DMS 273 treated with DMSO at 0.1 percent for 48 hours (cell line): ENCODE results near the gene KCTD17.

Experiments
- DNase-seq: peaks from one replicate; lab custom pipeline; 2025; lab: John Stamatoyannopoulos, UW

Gene KCTD17

DNA sequence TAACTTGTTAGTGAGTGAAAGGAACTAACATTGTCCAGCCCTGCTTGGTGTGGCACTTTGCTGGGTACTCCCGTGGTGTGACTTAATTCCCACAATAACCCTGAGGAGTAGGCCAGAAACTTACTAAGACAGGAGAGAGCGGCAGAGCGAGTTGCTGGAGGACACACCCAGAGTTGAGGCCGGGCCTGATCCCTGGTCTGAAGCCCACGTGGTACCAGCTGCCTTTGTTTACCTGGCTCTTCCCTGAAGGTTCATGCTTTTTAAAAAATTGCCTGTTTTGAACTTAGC is 31.4 kb upstream of the KCTD17 start:
- DNase-seq: peak; percentile 10

DNA sequence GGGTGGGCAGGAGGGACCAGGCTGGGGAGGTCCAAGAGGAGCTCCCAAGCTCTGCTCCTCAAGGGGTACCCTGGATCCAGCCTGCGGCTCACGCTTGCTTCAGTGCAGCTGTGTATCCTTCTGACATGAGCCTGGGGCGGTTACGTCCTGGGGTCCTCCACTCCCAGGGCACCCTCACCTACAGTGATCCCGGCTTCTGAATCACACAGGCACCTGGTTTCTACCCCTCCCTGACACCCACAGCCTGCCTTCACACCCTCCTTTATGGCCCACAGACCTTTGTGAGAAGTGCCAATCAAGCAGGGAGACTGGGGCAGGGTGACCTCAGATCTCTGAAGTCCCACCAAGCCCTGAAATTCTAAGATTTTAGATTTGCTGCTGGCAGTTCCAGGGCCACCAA is 30.5 kb upstream of the KCTD17 start:
- DNase-seq: no peak

DNA sequence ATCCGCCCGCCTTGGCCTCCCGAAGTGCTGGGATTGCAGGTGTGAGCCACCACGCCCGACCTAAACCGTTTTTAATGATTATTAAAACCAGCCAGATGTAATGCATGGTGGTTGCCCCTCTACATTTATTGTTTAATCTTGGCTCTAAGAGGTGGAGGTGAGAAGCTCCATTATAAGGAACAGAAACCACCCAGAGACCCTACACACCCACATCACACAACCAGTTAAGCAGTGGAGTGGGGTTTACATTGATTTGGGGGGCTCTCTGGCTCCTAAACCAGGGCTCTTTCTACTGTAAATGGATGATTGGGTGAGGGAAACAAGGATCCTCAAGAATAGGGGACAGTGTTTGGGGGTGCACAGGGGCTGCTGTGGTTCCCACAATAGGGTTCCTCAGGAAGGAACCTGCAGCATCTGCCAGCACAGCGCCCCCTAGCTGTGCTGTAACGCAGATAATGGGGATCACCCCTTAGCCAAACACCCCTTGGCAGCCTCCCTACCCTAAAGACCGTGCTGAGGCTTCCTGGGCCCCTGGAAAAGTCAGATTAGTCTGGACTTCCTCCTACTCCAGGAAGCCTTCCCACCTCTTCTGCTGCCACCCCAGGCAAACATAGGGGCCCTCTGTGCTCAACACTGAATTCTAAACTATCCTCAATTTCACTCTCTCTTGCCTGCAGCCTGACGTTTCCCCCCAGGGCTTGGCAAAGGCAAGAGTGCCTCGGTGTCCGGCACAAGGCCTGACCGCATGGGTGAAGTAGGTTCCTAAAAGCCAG is 29.6 kb upstream of the KCTD17 start:
- DNase-seq: no peak

DNA sequence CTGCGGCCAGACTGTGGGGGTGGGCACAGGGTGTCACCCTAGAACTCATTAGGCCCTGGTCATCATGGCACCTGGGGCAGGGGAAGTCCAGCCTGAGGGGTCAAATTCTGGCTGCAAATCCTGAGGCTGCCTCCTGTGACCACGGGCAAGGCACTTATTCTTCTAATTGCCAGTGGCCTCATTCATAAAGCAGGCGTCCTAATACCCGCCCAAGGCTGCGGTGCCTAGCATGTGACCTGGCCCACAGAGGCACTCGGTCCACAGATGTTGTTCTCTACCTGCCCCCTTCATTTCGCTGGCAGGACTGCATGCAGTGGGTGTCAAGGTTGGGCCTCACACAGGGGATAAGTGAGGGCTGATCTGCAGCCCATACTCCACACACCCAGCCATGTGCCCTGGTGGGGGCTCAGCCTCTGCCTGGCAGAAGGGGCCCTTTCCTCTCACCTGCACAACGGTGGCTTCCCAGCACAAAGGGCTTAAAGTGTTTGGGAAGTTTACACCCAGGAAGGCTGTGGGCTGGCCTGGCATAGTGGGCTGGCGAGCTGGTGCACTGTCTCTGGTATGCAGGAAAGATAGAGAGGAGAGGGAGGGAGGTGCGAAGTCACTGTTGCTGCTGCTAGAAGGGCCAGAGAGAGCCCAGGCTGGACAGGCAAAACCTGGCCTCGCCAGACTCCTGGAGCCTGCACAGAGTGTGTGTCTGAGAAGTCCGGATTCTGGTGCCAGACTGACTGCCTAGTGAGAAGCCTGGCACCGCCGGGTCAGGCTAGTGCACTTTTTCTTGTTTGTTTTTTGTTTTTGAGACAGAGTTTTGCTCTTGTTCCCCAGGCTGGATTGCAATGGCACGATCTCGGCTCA is 28.8 kb upstream of the KCTD17 start:
- DNase-seq: no peak

DNA sequence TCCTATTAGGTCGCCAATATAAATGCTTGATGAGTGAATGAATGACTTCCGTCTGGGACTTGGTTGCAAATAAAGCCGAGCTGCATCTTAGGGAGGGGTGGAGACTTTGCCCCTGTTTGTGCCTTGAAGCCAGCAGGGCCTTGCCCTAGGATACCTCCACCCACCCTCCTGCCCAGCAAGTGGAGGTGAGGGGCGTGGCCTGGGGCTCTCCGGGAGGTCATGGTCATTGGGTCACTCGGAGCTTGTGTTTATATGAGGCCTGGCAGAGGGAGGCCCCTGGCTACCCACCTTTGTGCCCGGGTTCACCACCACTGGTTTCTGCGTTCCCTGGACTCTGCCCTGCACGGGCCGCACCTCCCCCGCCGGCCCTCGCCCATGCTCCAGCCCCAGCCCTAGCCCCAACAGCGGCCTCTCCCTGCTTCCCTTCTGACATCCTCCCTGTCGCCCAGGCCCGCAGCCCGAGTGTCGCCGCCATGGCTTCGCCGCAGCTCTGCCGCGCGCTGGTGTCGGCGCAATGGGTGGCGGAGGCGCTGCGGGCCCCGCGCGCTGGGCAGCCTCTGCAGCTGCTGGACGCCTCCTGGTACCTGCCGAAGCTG is 27.7 kb upstream of the KCTD17 start:
- no peak for DNase-seq

DNA sequence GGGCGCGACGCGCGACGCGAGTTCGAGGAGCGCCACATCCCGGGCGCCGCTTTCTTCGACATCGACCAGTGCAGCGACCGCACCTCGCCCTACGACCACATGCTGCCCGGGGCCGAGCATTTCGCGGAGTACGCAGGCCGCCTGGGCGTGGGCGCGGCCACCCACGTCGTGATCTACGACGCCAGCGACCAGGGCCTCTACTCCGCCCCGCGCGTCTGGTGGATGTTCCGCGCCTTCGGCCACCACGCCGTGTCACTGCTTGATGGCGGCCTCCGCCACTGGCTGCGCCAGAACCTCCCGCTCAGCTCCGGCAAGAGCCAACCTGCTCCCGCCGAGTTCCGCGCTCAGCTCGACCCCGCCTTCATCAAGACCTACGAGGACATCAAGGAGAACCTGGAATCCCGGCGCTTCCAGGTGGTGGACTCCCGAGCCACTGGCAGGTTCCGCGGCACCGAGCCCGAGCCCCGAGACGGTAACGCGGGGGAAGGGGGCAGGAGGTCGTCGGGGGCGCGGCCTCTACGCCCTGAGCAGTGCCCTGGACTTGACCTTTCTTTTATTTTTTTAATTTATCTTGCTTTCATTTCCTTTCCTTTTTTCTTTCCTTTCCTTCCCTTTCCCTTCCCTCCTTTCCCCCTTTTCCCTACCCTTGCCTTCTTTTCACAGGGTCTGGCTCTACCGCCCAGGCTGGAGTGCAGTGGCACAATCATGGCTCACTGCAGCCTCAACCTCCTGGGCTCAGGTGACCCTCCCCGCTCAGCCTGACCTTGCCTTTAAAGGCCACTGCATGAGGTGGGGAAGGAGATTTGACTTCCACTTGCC is 27.0 kb upstream of the KCTD17 start:
- DNase-seq: no peak

DNA sequence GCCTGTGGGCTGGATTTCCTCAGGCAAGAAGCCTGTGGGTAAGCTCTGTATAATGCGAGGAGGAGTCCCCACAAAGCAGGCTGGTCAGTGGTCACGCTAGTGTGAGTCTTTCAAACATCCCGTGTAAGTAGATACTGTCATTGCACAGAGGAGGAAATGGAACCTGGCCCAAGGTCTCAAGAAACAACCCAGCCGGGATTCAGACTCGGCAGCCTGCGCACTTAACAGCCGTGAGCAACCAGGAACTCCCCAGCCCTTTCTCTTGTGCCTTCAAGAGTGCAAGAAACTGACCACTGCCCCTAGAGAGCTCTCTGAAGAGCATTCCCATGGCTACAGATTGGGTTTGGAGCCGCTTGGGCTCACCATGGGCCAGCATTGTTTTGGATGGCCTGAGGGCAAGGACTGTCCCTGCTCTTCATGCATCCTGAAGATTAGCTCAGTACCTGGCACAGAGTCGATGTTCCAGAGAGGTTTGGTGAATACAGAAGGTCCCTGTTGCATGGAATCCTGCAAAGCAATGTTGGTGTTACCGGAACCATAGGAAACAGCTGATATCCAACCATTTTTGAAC is 26.0 kb upstream of the KCTD17 start:
- DNase-seq: no peak

DNA sequence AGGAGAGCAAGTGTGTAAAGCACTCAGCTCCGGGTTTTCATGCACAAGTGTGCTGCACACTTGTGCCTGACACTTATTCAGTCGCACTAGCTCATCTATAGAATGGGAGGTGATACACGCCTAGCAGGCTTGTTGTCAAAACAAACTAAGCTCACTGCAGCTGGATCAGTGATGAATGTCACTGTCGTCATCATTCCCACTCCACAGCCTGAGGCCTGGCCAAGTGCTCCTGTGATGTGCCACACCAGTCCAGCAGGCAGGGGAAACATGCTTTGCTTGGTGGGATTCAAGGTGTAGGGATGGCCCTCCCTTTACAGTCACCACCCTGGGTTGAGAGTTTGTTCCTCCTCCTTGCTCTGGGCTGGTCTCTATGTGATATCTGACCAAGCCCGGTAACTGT is 25.2 kb upstream of the KCTD17 start:
- no peak for DNase-seq

DNA sequence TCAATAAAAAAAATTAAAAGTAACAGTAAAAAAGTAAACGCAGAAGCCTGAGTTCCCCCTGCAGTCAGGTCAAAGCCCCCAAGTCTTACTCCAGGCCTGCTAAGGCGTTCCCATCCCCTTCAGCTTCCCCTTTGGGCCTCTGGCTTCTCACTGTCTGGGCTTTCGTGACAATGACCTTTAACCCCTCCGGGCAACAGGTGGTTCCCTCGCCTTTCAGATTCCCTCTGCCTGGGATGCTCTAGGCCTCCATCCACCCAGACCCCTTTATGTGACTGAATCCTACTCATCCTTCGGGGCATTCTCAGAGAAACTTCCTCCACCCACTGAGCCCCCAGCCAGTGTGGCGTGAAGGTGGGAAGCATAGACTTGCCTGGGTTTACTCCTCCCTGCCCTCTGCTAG is 24.0 kb upstream of the KCTD17 start:
- DNase-seq: no peak

DNA sequence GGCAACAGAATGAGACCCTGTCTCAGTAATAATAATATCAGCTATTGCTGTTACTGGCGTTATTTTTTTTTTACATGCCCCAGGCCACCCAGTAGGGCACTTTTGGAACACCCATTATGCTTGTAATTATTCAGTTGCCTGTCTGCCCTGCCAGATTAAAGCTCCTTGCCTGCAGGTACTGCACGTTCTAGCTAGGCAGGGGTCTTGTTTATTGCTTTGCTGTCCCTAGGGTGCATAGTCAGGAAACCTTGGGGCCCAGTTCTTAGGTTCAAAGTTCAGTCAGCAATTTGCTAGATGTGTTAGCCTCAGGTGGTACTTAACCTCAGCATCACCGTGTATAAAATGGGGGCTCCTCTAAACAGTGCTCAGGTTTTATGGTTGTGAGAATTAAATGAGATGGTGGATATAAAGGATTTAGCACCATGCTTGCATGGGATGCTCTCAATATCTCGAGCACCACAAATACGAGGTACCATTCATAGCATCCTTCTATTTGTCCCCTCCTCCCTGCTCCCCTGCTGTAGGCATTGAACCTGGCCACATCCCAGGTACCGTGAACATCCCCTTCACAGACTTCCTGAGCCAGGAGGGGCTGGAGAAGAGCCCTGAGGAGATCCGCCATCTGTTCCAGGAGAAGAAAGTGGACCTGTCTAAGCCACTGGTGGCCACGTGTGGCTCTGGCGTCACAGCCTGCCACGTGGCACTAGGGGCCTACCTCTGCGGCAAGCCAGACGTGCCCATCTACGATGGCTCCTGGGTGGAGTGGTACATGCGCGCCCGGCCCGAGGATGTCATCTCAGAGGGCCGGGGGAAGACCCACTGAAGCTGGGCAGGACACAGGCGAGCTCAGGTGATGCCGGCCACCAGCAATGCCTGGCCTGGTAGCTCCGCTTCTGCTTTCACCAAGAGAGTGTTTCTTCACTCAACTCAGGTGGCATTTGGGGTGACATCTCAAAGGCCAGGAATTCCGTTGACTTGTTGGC is 22.6 kb upstream of the KCTD17 start:
- DNase-seq: no peak

DNA sequence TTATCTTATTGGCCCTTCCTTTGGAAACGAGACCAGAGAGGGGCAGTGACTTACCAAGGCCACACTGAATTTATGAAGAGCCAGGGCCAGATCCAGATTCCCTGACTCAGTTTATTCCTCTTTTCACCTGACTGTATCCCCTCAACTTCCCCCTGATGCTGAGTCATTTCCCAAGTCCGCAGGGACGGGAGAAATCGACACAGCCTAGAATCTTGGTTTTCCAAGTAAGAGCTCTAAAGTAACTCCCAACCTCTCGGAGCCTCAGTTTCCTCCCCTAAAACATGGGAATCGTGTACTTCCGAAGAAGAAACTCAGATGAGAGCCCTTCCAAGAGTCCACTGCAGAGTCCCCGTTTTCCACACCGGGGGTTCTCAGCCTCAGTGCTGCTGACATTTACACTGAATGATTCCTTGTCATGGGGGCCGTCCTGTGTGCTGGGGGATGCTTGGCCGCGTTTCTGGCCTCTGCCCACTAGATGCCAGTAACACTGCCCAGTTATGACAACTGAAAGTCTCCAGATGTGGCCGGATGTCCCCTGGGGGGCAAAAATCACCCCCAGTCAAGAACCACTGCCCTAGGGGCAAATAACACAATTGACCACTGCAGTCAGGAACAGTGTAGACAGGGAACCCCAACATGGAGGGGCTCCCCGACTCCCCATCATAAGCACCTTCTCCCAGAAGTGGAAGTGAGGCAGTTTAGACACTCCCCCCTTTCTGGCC is 20.8 kb upstream of the KCTD17 start:
- DNase-seq: no peak

DNA sequence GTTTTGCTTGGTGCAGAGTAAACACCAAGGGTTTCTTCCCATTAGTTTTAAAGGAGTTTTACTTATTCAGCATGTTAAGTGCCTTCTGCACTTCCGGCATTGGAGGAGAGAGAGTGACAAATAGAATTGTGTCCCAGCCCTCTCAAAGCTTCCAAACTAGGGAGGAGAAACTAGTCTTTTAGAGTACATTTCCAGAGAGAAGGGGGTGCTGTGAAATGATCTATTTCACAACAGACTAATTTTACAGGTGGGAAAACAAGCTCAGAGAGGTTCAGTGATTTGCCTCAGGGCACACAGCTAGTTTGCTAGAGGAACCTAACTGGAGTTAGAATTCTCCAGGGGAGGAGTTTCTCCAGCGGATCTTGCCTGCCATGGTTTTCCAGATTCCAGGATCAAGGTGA is 19.4 kb upstream of the KCTD17 start:
- DNase-seq: no peak

DNA sequence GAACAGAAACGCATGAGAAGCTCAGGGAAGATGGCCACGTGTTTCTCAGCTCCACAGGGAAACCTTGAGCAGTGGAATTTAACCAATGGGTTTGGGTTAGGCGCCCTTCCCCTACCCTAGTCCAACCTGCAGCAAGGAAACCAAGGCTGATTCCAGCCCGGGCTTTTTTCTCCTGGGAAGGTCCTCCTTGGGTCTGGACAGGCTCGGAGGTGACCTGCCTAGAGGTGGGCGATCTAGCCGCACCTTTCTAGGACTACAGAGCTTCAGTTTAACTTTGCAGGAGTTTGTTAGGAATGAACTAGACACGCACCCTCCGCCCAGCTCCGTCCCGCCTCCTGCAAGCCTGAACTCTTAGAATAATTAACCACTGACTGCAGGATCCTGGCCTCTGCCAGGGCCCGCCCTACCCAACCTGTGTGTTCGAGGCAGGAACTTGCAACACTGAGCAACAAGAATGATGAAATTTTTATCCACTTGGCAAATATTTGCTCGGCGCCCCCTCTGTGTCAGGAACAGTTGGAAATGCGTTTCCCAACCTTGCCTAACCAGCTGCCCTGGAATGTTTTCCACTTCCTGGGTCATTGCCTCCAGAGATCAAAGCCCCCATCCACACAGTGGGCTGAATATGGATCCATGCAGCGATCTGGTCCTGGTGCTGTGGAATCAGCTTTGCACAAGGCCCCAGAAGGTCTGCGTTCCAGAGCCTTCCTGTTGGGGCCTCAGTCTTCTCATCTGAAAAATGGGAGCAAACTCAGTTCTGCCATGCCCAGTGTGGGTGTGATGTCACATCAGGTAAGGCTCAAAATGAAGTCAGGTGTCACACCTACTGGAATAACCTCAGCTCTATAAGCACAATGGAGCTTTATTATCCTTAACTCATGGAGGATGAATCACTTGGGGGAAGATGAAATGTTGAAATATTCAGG is 18.7 kb upstream of the KCTD17 start:
- DNase-seq: no peak

DNA sequence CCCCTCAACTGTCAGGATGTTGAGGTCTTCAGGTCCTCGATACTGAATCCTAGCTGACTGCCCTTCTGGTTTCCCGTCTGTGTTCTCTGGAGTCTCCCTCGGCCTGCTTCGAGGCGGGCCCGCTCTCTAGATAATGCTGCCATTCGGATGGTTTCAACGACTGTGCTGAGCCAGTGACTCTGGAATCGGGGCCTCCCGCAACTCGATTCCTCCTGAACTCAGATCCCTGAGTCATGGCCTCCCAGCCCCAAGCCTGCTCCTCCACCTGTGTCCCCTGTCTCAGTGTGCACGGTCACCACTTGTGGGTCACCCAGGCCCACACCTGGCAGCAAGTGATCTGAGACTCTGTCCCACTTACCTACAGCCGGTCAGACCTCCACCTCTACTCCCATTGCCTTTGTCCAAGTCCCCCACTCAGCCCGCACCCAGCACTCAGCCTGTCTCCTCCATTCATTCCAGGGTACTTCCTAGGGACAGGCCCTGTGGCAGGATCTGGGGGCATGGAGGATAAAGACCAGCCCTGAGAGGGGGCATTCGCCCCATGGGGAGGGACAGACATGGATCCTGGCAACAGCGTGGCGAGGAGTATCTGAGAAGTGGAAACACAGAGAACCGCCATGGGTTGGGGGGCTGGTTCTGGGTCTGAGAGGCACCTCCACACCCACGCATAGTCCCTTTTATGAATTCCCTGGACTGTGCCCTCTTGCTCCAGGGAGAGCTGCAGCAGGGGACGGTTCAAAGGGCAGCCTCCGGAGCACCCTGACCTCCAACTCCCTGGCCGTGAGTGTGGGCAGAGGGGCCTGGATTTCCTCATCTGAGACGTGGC is 17.7 kb upstream of the KCTD17 start:
- no peak for DNase-seq

DNA sequence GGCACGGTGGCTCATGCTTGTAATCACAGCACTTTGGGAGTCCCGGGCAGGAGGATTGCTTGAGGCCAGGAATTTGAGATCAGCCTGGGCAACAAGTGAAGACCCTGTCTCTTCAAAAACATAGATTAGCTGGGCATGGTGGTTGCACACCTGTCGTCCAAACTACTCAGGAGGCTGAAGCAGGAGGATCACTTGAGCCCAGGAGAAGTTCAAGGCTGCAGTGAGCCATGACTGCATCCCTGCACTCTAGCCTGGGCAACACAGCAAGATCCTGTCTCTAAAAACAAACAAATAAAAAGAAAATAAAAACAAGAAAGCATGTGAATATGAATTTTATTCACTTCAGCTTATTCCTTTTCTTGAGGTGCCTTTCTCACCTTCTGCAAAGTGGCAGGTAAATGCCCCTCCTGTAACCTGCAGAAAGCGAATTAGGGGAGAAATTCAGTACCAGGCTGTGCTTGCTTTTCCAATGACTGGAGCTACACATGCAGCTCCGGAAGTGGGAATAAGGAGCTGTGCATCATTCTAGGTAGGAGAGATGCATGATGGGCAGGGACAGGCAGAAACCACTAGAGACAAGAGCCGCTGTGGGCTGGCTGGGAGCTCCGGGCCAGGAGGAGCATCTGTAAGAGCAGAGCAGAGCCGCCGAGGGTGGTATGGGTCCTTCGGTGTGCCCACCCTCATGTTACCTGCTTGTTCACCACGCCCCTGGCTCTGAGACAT is 14.7 kb upstream of the KCTD17 start:
- DNase-seq: no peak

DNA sequence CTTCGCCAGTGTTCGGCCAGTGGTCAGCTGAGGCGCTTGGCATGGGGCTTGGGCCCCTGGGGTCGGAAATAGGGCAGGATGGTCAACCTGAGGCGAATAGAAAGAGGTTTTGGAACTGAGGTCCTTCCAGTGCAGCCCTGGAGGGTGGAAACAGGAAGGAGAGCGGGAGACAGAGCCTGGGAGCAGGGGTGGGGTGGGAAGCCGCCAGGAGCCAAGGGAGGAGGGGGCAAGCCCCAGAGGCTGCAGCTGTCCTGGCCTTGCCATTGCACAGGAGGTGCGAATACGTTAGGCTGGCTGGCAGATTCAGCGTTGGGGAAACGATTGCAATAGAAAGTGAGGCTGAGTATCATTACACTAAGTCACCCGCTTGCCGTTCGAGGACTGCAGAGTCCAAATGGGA is 13.9 kb upstream of the KCTD17 start:
- DNase-seq: no peak

DNA sequence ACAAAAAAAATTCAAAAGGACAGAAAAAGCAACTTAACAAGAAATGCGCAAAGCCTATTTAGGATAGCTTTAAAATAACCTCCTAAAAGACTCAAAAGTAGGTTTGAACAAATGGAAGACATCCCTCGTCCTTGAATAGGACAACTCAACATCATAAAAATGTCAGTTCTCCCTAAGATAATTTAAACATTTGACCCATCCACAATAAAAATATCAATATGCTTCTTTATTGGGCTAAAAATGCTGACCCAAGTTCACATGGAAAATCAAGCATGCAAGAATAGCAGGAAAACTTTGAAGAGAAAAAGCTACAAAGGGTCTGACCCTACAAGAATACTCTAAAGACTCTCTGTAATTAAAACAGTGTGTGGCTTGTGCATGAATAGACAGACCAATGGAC is 12.1 kb upstream of the KCTD17 start:
- DNase-seq: no peak
